Loucy (cell line): ENCODE measurements around the gene TAPBP.
"Not testable (repeated sequence)": the region's sequence is repeated elsewhere in the genome, so short reads cannot be mapped to it uniquely, and the experiment has no call there.

ENCODE experiments used
- H2AFZ ChIP-seq: fragments of 200-600 bp; sonication (generic); 2 replicates; pipeline ENCODE4 v1.6.0; 2016; ENCODE audit warnings: antibody characterized with exemption, mild to moderate bottlenecking, low read length, moderate library complexity
- H3F3A ChIP-seq: fragments of 200-600 bp; 2 replicates; pipeline ENCODE4 v1.6.0; 2016; ENCODE audit warnings: antibody characterized with exemption, low read depth, mild to moderate bottlenecking
- H3K27me3 ChIP-seq: fragments of 200-600 bp; sonication (generic); 2 replicates; pipeline ENCODE4 v1.6.1; 2014; ENCODE audit warnings: low read length, mild to moderate bottlenecking; ENCODE audit not compliant: insufficient read depth, poor library complexity, severe bottlenecking
- H3K36me3 ChIP-seq: fragments of 200-600 bp; sonication (generic); 2 replicates; pipeline ENCODE4 v1.6.1; 2016; ENCODE audit warnings: low read length; ENCODE audit not compliant: insufficient read depth
- H3K4me1 ChIP-seq: fragments of 200-600 bp; sonication (generic); 2 replicates; pipeline ENCODE4 v1.5.1; 2014; ENCODE audit warnings: low read length, mild to moderate bottlenecking; ENCODE audit not compliant: insufficient read depth, poor library complexity, severe bottlenecking
- H3K4me2 ChIP-seq: fragments of 200-600 bp; sonication (generic); 2 replicates; pipeline ENCODE4 v1.6.0; 2014; ENCODE audit warnings: antibody characterized with exemption, low read length, low read depth, mild to moderate bottlenecking; ENCODE audit not compliant: poor library complexity, severe bottlenecking
- H3K4me3 ChIP-seq: fragments of 200-600 bp; sonication (generic); 2 replicates; pipeline ENCODE4 v1.5.1; 2014; ENCODE audit warnings: low read length, mild to moderate bottlenecking, mixed read lengths; ENCODE audit not compliant: poor library complexity, severe bottlenecking
- H3K79me2 ChIP-seq: fragments of 200-600 bp; sonication (generic); 2 replicates; pipeline ENCODE4 v1.6.1; 2014; ENCODE audit warnings: low read length; ENCODE audit not compliant: insufficient read depth
- H3K9ac ChIP-seq: fragments of 200-600 bp; sonication (generic); 2 replicates; pipeline ENCODE4 v1.6.0; 2014; ENCODE audit warnings: mild to moderate bottlenecking, low read depth, low read length, moderate library complexity; ENCODE audit not compliant: poor library complexity, severe bottlenecking
- H3K9me2 ChIP-seq: fragments of 200-600 bp; sonication (generic); replicated peaks from 2 replicates; pipeline ENCODE4 v1.6.1; 2016; ENCODE audit warnings: low read depth, low read length, mixed read lengths
- H3K9me3 ChIP-seq: fragments of 200-600 bp; sonication (generic); 2 replicates; pipeline ENCODE4 v1.6.1; 2014; ENCODE audit warnings: mild to moderate bottlenecking, antibody characterized with exemption, low read length, low read depth; ENCODE audit not compliant: insufficient read depth
- H4K20me1 ChIP-seq: fragments of 200-600 bp; sonication (generic); 2 replicates; pipeline ENCODE4 v1.6.0; 2014; ENCODE audit warnings: antibody characterized with exemption, low read length, mild to moderate bottlenecking; ENCODE audit not compliant: insufficient read depth, poor library complexity, severe bottlenecking
- CTCF ChIP-seq: fragments of 200-600 bp; sonication (generic); conservative IDR thresholded peaks from 2 replicates; pipeline ENCODE4 v1.5.1; 2014; ENCODE audit warnings: mild to moderate bottlenecking, antibody characterized with exemption, low read length
- EZH2phosphoT487 ChIP-seq: fragments of 200-600 bp; IDR thresholded peaks from 2 replicates; pipeline ENCODE4 v1.6.1; 2018; ENCODE audit warnings: antibody characterized with exemption, mild to moderate bottlenecking, moderate library complexity, borderline replicate concordance

TAPBP gene

DNA sequence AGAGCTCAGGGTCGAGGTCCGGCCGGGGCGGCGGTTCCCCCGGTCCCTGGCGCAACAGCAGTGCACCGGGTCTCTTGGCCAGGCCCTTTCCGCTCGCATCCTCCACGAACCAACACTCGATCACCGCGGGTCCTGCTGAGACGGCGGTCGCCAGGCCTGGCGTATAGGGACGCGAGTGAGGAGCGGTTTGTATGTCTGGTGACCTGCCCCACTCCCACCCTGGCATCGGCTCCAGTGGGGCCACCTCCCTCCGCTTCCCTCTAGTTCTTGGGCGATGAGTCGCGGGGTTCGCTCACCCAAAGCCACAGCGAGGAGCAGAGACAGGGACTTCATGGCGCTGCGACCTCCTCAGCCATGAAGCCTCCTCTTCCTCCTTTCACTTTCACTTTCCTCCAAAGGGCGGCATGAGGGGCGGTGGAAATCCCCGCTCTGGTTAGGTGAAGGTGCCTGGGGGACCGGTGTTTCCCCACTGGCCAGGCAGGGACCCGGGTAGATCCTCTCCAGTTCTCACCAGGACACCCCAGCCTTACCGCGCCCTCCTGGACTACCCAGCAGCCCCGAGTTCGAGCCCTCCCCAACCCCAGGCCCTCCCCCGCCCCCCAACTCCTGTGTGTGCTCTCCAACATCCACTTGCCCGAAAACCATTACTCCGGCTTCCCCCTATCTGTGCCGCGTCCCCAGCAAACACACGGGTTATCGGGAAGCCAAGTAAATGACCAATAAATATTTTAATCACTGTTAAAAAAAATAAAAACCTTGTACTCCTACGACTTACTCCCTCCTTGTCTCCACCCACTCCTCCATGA, at the start of gene TAPBP:
TAPBP (minus strand) TSS at position 370 of the 806 bp plus-strand sequence; CDS start at position 333, 37 bp downstream.
- H4K20me1 ChIP-seq, result peaks cover 35% of the 10 kb centered on the region
- peak within 1 kb of the TSS; percentile 93 for H3K9ac ChIP-seq
- H2AFZ ChIP-seq, result peak within 1 kb of the TSS; percentile 79
- H3K27me3 ChIP-seq, result no peaks in the 10 kb centered on the region
- no peaks in the 10 kb centered on the region for H3K9me3 ChIP-seq
- H3K9me2 ChIP-seq, result no peaks in the 10 kb centered on the region
- H3K79me2 ChIP-seq, result peaks cover 67% of the 10 kb centered on the region
- peaks cover 33% of the 10 kb centered on the region for H3K4me1 ChIP-seq
- peaks cover 4% of the 10 kb centered on the region; the same call in 1 of the 2 replicates for H3K36me3 ChIP-seq
- peak within 1 kb of the TSS; percentile 95 for H3K4me2 ChIP-seq
- TF ChIP-seq CTCF (no peak), EZH2phosphoT487 (no peak)
- peaks cover 6% of the 10 kb centered on the region; the same call in 1 of the 2 replicates for H3F3A ChIP-seq
- H3K4me3 ChIP-seq, result peak within 1 kb of the TSS; percentile 94

GRCh38 chr6:33363486-33363885, 49.6 kb upstream of the TAPBP start:
- H3K4me1 ChIP-seq, H2AFZ ChIP-seq, H3K4me3 ChIP-seq, H3K36me3 ChIP-seq, H3K79me2 ChIP-seq, H3K4me2 ChIP-seq, H4K20me1 ChIP-seq, H3F3A ChIP-seq, H3K9me2 ChIP-seq, H3K9me3 ChIP-seq, H3K9ac ChIP-seq: not testable (repeated sequence)
- peaks cover 13% of the 10 kb centered on the region for H3K27me3 ChIP-seq

DNA sequence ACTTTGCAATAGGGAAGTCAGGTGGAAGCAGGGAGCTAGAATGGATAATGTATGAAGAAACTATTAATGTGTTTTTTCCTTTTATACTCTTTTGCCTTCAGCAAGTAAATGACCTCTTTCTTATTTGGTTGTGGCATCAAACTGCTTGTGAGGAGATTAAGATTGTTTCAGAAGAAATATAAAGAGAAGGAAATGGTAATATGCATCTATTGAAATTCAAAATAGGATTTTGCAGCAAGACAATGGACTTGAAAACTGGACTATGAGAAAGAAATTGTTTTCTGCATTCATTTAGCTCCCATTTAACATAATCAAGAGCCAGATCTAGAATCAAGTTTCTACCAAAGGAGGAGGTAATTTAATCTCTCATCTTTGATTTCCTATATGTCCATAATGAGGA, 45.5 kb upstream of the TAPBP start:
- Histone ChIP-seq H3K9me2 (no peaks in the 10 kb centered on the region), H3K9me3 (no peaks in the 10 kb centered on the region), H3K9ac (no peak overlapping the region), H3K36me3 (no peaks in the 10 kb centered on the region), H4K20me1 (no peaks in the 10 kb centered on the region), H3K4me1 (no peaks in the 10 kb centered on the region), H3K79me2 (no peaks in the 10 kb centered on the region), H3F3A (no peaks in the 10 kb centered on the region), H3K27me3 (peaks cover 13% of the 10 kb centered on the region), H3K4me3 (no peak overlapping the region), H2AFZ (no peak overlapping the region), H3K4me2 (no peak overlapping the region)
- no peak for TF ChIP-seq CTCF
- TF ChIP-seq EZH2phosphoT487, result no peak

GRCh38 chr6:33357160-33357871, 43.4 kb upstream of the TAPBP start:
- H2AFZ ChIP-seq, H3K4me3 ChIP-seq, H3K9me3 ChIP-seq, H3K4me2 ChIP-seq, H3K9me2 ChIP-seq, H3F3A ChIP-seq, H3K4me1 ChIP-seq, H3K9ac ChIP-seq, H3K79me2 ChIP-seq, H3K36me3 ChIP-seq, H4K20me1 ChIP-seq: not testable (repeated sequence)
- peaks cover 13% of the 10 kb centered on the region for H3K27me3 ChIP-seq
